HG03469 (cell line): ENCODE measurements around the gene RPRD1A.
"Not testable (repeated sequence)": the region's sequence is repeated elsewhere in the genome, so short reads cannot be mapped to it uniquely, and the experiment has no call there.

Experiments used
- ATAC-seq: cut with Tn5 transposase; IDR thresholded peaks from one replicate; pipeline ENCODE4 v1.9.1; 2021; ENCODE audit warnings: mild to moderate bottlenecking, moderate library complexity, moderate number of reproducible peaks; ENCODE audit not compliant: unreplicated experiment

The RPRD1A gene

GRCh38 chr18:36078751-36079529 lies 11.6 kb upstream of the RPRD1A start:
- no peak for ATAC-seq

- ATAC-seq = not testable (repeated sequence)
These were observed 10.4 kb upstream of the RPRD1A start for GRCh38 chr18:36077764-36078163.

DNA sequence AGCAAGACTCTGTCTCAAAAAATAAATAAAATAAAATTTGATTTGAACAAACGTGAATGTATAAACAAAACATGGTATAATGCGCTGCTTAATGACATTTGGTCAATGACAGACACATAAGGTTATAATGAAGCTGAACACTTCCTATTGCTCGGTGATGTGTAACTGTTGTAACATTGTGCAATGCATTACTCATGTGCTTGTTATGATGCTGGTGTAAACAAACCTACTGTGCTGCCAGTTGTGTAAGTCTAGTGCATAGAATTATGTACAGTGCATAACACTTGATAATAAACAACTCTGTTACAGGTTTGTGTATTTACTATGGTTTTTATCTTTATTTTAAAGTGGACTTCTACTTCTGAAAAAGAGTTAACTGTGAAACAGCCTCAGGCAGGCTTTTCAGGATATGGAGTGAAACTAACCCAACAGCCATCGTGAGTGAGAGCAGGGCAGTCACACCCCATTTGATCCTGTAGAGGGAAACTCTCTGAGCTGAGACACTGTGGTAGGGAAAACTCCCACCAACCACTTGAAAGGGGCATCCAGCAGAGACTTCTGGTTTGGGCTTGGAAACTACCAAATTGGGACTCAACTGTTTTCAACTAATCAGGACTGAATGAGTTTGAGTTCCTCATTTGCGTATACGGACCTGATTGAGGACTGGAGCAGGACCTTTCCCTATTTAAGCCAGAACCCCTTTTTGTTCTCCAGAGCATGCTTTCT lies 8.7 kb upstream of the RPRD1A start:
- ATAC-seq = peak; percentile 58

- ATAC-seq = no peak
These were observed 7.1 kb upstream of the RPRD1A start for GRCh38 chr18:36074435-36074834.

DNA sequence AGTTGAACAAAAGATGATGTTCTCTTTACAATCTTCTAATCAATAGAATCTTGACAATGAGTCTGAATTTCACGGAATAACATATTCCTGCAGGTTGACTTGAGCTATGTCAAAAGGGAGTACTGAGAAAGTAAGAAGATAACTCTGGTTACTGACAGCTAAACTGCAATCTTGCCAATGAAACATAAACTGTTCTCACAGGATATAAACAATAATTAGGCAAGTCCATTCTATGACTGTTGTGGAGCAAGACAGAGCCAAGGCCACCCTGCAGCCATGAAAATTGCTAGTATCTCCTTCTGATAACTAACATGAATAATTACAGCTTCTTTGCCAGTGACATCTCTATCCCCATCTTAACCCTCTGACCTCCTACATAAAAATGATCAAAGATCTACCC lies 6.3 kb upstream of the RPRD1A start:
- ATAC-seq = no peak

GRCh38 chr18:36072406-36072805 lies 5.0 kb upstream of the RPRD1A start:
- ATAC-seq = not testable (repeated sequence)

GRCh38 chr18:36066686-36067054 lies 689 bp downstream of the RPRD1A start:
- no peak for ATAC-seq

GRCh38 chr18:36066001-36066400 lies 1.4 kb downstream of the RPRD1A start:
- no peak for ATAC-seq

GRCh38 chr18:36064809-36065079 lies 2.6 kb downstream of the RPRD1A start:
- ATAC-seq = not testable (repeated sequence)

- ATAC-seq = no peak
These were observed 3.1 kb downstream of the RPRD1A start for GRCh38 chr18:36064027-36064808.

GRCh38 chr18:36058674-36059073 lies 8.7 kb downstream of the RPRD1A start:
- ATAC-seq = no peak

DNA sequence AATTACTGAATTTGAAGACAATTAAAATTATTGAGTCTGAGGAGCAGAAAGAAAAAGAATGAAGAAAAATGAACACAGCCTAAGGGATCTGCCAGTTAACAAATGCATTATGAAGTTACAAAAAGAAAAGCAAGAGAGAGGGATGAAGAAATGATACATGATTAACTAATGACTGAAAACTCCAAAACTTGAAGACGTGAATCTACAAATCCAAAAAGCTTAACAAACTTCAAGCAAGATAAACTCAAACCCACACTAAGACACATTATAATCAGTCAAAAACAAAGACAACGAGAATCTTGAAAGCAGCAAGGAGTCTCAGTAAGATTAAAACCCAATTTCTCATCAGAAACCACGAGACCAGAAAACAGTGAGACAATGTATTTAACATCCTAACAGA lies 15.6 kb downstream of the RPRD1A start:
- ATAC-seq = no peak

- ATAC-seq = no peak
These were observed 16.9 kb downstream of the RPRD1A start for GRCh38 chr18:36050479-36050878.

DNA sequence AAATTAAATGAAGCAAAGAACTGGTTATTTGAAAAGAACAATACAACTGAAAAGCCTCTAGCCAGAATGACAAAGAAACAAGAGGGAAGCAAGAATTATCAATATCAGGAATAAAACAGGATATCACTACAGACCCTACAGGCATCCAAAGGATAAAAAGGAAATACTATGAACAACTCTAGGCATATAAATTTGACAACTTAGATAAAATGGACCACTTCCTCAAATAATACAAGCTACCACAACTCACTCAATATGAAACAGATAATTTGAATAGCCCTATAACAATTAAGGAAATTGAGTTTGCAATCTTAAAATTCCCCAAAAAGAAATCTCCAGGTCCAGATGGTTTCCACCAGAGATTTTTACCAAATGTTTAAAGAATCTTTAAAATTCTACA lies 19.8 kb downstream of the RPRD1A start:
- no peak for ATAC-seq

DNA sequence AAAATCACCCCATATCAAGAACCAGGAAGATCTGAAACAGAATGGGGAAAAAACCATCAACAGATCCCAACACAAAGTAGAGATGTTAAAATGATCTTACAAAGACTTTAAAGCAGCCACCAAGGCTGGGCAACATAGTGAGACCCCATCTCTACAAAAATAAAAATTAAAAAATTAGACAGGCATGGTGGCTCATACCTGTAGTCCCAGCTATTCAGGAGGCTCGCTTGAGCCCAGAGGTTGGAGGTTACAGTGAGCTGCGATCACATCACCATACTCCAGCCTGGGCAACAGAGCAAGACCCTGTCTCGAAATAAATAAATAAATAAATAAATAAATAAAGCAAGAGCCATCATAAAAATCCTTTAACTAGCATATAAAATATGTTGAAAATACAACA lies 20.5 kb downstream of the RPRD1A start:
- ATAC-seq = no peak

DNA sequence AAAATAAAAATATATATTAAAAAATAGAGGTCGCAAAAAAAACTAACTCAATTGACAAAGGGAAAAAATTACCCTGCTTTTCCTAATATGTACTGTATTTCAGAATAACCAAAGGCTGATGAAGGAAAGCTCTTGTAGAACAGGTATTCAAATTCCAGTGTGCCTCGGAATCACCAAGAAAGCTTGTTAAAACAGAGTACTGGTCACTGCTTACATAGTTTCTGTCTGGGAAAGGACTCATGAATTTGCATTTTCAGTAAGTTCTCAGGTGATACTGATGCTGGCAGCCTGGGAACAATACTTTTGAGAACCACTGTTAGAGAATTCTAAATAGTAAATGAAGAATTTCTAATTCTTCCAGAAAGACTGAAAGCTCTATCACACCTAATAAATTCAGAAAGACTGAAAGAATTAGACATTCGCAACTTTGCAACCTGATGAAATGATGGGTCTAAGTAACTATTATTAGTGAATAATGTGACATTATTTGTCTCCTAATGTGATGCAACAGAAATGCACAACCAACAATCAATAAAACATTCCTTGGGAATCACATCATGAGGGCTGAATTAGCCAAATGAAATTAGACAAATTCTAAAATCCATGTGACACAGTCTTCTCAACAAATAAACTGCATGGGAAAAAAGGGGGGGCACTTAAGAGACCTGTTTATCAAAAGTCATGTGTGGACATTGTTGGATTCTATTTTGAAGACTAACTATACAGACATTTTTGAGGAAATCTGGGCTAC lies 21.9 kb downstream of the RPRD1A start:
- no peak for ATAC-seq

DNA sequence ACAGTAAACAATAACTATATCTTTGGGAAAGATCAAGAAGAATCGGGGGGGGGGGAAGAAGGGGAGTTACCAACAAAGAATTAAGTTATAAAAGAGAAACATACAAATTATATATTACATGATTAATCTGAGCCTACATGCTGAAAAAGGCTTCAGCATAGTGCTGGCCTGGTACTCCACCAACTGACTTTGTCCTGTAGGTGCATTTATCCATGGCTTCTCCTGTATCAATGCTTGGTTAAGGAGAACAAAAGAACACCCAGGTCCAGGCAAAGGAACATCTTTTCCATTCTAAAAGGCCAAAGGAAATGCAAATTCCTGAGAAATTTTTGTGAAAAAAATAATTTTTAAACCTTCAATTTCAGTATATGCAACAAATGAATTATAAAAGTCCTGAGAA lies 24.2 kb downstream of the RPRD1A start:
- ATAC-seq = no peak

GRCh38 chr18:36041146-36041545 lies 26.2 kb downstream of the RPRD1A start:
- ATAC-seq = no peak

- ATAC-seq = no peak
These were observed 29.2 kb downstream of the RPRD1A start for GRCh38 chr18:36038102-36038663.

DNA sequence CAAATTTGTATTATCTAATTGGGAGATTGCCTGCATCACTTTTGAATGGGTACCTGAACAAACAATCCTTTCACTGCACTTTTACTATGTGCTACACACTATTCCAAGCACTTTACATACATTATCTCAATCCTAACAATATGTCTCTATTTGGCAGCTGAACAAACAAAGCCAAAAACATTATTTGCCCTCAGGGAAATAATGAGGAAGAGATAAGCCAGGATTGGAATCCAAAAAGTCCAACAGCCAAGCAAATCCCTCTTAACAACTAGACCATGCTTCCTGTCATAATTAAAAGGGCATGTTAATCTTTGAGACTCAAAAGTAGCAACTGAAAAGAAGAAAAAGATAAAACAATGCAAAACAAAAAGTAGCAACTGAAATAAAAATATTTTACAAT lies 32.1 kb downstream of the RPRD1A start:
- ATAC-seq = no peak
